NOMO-1 (cell line): ENCODE data around the gene ACTR10.

Experiments used
- DNase-seq, 2 experiments: peaks; one replicate each; lab custom pipeline; 2025; ENCODE audit not compliant: unreplicated experiment in 2 of 2; lab: John Stamatoyannopoulos, UW

The ACTR10 gene

DNA sequence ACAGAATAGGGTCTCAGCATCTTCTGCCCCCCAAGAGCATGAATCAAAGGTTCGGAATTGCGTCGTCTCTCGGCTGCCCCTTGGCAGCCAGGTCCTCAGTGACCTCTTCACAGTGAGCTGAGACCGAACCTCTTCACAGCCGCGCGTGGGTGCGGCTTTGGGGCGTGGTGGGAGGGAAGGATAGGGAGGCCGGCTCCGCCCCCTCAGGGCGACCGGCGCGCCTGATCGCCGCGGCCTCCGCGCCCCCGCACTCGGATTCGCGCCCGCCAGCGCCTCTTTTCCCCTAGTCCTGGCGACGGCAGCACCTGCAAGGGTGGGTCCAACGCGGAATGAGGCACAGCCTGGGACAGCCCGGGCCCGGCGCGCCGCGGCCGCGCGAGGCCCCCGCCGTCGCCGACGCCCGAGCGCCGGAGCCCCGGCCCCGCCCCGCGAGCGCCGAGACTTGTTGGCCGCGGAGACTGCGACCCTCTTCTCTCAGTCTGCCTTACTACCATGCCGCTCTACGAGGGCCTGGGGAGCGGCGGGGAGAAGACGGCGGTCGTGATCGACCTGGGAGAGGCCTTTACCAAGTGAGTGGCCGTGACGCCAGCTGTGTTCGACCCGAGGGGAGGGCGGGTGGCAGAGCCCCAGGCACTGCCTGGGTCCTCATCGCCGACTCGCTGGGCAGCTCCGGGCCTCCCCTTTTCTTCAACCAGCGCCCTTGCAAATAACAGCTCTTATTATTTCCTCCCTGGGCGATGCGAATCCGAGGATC, at the start of gene ACTR10:
Gene ACTR10 (plus strand): TSS at position 424 of the 754 bp plus-strand sequence. CDS start 69 bp downstream, at position 493.
- peak; percentile 63 to 84 for DNase-seq

GRCh38 chr14:58150243-58150805, 49.6 kb upstream of the ACTR10 start:
- no peak for DNase-seq

- DNase-seq, result no peak
Observed at GRCh38 chr14:58151133-58152013, 48.6 kb upstream of the ACTR10 start.

- peak; percentile 59 to 65 for DNase-seq
Observed at GRCh38 chr14:58152014-58152857, 47.7 kb upstream of the ACTR10 start, which contains the start of gene ARMH4. ARMH4 (minus strand) TSS chr14:58152213; CDS start chr14:58139358, 12,855 bp downstream.

- DNase-seq, result no peak
Observed at GRCh38 chr14:58160561-58160960, 39.4 kb upstream of the ACTR10 start.

GRCh38 chr14:58166005-58166983, 33.7 kb upstream of the ACTR10 start:
- DNase-seq, result peak; percentile 45 to 49

DNA sequence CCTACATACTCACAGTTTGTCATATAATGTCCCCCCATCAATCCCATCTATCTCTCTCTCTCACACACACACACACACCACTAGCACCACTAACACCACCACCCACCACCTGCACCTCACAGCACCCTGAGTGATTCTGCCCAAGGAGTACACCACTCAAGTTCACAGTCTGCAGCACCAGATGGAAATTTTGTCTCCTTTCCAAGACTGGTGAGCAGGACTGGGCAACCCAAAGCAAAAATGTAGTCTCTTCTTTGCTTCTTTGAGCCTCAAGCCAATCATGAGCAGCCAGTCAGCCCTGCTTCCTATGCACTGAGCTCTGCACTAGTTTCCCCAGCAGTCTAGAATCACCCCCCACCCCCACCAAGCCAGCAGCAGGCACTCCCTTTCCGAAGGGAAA, 32.9 kb upstream of the ACTR10 start:
- DNase-seq, result no peak

- DNase-seq, result no peak
Observed at GRCh38 chr14:58167891-58168290, 32.1 kb upstream of the ACTR10 start.

GRCh38 chr14:58171090-58171489, 28.9 kb upstream of the ACTR10 start:
- DNase-seq, result peak; percentile 38 to 76

GRCh38 chr14:58177125-58177524, 22.8 kb upstream of the ACTR10 start:
- DNase-seq, result no peak

GRCh38 chr14:58189176-58189575, 10.8 kb upstream of the ACTR10 start:
- no peak for DNase-seq

- no peak for DNase-seq
Observed at GRCh38 chr14:58191763-58192601, 8.0 kb upstream of the ACTR10 start.

DNA sequence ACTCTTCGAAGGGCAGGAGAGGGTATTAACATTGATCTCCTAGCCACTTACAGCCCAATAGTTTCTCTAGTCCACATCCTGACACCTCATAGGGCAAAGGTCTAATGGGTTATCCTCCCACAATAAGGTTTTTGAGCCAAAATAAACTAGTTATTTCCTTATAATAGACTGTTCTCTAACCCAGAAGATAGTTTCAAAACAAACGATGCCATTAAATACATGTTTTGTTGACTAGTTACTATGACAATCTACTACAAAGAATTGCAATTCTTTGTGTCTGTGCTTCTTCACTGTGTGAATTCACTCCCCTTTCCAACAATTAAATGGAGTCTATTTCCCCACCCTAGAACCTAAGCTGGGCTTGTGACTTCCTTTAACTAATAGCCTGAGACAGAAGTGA, 6.4 kb upstream of the ACTR10 start:
- DNase-seq, result no peak

GRCh38 chr14:58196198-58196597, 3.8 kb upstream of the ACTR10 start:
- DNase-seq, result no peak

GRCh38 chr14:58198086-58198485, 1.9 kb upstream of the ACTR10 start:
- no peak for DNase-seq

GRCh38 chr14:58200480-58200841, 512 bp downstream of the ACTR10 start:
- no peak for DNase-seq

DNA sequence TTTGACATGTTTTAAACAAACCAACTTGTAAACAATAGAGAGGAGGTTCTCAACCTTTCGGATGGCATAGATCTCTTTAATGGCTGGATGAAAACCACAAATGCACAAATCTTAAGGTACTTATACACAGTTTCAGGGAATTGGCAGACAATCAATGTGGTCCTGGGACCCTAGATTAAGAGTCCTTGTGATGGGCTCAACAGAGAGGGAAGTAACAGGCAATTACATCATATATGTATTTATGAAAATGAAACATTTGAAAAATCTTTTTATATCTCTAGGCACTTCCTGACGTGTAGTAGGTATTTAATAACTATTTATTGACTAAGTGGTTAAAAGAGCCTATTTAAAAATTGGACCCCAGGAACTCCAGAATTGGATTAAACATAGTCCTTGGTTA, 897 bp downstream of the ACTR10 start:
- peak; percentile 1 to 37 for DNase-seq

DNA sequence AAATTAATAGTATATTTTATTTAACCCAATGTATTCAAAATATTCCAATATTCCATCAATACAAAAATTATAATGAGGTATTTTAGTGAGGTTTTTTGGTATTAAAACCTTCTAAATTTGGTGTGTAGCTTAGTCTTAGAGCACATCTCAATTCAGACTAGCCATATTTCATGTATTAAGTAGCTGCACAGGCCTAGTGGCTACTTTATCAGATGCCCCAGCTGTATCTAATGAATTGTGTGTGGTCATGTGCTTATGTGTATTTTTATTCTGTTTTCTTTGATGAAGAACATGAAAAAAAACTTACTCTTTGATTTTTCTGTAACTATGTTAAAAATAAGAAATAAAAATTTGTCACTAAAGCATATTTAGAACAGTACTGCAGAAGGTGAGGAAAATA, 13.2 kb downstream of the ACTR10 start:
- no peak for DNase-seq
